HG02973 (cell line): ENCODE measurements around the gene IPO11.
"Not testable (repeated sequence)": the region's sequence is repeated elsewhere in the genome, so short reads cannot be mapped to it uniquely, and the experiment has no call there.

Source experiments
- ATAC-seq: cut with Tn5 transposase; IDR thresholded peaks from one replicate; pipeline ENCODE4 v1.9.1; 2021; ENCODE audit warnings: moderate library complexity; ENCODE audit not compliant: unreplicated experiment

The IPO11 gene

GRCh38 chr5:62631909-62632580, 219.5 kb downstream of the IPO11 start:
- ATAC-seq, result no peak

DNA sequence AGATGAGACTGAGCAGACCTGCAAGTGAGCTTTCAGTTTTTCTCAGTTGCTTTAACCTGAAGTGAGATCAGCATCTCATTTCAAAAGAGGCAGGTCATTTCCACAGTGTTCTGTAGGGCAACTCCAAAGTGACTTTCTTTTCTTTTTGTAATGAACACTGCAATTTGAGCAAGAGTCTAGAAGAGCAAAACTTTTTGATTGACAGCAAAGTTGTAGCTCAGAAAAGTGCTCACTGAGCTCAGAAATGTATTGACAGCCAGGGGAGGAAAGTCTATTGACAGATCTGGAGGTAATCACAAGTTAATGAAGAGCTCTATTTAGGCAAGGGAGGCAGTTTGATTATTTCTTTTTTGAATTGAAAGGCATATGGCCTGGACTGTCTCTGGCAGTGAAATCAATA, 220.7 kb downstream of the IPO11 start:
- ATAC-seq, result no peak

GRCh38 chr5:62640446-62640845, 227.9 kb downstream of the IPO11 start:
- no peak for ATAC-seq

- ATAC-seq, result no peak
Observed at GRCh38 chr5:62642468-62642867, 229.9 kb downstream of the IPO11 start.

- ATAC-seq, result no peak
Observed at GRCh38 chr5:62643556-62644451, 231.2 kb downstream of the IPO11 start.

DNA sequence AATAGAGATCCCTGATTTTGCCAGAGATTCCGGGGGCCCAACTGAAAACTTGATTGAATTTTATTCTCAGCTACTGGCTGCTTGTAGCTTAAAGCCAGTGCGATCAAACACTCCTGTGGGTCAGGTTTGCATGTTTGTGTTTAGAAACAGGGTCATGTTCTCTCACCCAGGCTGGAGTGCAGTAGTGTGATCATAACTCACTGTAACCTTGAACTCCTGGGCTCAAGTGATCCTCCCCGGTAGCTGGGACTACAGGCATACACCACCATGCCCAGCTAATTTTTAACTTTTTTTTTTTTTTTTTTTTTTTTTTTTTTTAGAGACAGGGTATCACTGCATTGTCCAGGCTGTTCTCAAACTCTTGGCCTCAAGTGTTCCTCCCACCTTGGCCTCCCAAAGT, 232.7 kb downstream of the IPO11 start:
- no peak for ATAC-seq

GRCh38 chr5:62647241-62647640, 234.7 kb downstream of the IPO11 start:
- no peak for ATAC-seq

DNA sequence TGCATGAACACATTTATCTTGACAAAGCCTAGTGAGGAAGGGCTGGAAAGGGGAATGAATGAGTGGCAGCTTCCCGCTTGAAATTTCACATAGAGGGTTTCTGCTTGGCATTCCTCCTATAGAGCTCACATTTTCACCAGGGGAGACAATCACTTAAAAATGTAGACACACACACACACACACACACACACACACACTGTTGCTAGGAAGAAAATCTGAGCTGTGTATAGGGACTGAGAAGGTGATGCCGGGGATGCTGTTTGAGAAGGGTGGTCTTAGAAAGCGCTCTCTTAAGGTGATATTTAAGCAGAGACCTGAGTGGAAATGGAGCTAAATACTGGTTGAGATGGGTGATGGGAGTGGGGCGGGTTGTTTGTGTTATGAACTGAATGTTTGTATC, 236.5 kb downstream of the IPO11 start:
- no peak for ATAC-seq

- no peak for ATAC-seq
Observed at GRCh38 chr5:62649476-62650113, 237.0 kb downstream of the IPO11 start.

GRCh38 chr5:62650197-62650596, 237.6 kb downstream of the IPO11 start:
- ATAC-seq, result no peak

DNA sequence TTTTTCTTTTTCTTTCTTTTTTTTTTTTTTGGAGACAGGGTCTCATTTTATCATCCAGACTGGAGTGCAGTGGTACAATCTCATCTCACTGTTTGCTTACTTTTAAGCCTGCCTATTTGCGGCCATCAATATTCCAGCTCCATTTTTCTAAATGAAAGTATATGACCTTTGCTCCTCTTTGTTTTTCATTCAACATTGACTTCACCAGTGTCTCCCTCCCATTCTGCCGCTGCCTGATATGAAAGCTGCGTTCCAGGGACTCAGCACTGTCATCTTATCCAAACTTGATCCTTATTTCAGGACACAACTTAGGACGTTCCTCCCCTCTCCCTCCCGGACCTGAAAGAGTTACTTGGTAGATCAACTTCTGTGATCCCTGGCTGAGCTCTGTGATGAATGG, 239.7 kb downstream of the IPO11 start:
- ATAC-seq, result no peak

DNA sequence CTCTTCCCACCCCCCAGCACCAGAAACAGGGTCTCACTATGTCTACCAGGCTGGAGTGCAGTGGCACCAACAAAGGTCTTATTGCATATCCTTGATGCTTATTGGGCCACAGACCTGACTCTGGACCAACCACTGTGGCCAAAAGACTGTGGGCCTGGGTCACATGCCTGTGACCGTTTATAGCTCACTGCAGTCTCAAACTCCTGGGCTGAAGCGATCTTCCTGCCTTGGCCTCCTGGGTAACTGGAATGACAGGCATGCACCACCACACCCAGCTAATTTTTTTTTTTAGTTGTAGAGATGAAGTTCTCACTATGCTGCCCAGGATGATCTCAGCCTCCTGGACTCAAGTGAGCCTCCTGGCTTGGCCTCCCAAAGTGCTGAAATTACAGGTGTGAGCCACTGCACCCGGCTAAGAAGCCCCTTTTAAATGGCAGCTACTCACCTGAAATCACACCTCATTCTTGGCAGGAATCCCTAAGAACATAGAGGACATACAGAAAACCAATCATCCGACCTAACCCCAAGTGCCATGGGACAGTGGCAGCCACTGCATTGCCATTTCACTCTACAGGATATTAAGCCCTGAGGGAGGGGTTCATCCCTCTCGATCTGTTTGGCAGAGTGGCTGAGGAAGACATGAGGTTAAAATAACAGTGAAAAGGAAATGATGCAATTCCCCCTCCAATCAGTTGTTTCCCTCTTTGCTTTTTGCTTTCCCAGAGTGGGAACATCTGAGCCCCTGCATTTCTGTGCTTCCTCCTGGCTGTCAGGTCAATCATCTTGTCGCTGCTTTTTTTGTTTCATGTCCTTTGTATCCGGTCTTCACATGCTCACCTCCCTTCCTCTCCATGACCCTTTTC, 240.7 kb downstream of the IPO11 start:
- ATAC-seq, result no peak

DNA sequence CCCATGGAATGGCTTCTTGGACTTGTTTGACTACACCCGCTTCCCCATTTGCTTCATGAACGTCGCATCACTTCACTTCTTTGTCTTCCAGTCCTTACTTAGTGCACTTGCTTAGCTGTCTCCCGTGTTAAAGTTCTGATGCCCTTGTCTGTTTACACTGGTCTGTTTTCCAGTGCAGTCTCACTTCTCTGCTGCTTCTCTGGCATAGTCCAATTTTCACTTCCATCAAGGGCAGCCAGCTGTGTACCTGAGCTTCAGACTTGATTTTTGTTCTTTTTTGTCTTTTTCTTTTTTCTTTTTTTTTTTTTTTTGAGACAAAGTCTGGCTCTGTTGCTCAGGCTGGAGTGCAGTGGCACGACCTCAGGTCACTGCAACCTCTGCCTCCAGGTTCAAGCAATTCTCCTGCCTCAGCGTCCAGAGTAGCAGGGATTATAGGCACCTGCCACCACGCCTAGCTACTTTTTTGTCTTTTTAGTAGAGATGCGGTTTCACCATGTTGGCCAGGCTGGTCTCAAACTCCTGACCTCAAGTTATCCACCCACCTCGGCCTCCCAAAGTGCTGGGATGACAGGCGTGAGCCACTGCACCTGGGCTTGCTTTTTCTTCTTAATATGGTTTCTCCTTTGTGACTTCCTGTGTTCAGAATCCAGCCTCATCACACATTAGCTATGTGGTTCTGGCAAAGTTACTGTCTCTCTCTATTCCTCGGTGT, 241.5 kb downstream of the IPO11 start:
- no peak for ATAC-seq

- not testable (repeated sequence) for ATAC-seq
Observed at GRCh38 chr5:62657772-62658171, 245.2 kb downstream of the IPO11 start.

DNA sequence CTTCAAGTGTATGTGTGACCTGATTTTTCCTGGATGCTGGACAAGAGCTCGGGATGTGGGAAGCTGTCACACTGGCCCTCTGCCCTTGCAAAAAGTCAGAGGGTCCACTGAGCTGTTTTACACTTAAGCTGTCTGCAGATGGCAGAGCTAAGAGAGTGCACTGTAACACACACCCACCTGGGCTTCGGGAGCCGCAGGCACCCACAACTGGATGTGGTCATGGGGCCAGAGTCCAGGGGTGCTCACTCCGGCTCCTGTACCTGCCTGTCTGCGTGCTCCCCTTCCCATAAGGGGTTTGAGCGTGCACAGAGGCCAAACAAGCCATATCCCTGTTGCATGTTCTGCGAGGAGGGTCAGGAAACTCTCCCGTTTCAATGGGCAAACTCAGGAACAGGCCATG, 248.6 kb downstream of the IPO11 start:
- no peak for ATAC-seq

DNA sequence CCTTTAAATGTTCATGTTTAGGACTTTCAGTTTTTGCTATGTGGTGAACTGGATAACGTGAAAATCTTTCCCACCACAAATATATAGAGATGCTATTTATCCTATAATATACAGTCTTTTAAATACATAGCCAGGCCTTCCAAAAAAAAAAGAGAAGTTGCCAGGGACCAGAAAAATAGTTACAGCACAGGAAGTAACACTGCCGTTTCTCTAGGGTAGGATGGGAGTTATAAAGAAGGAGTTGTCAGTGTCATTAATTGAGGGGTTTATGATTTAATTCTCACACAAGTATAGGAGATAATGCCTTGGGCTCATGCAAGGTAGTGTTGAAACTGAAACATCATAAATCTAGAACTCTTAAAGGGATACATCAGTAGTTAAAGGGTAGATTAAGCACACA, 250.0 kb downstream of the IPO11 start:
- ATAC-seq, result no peak

GRCh38 chr5:62671479-62671878, 258.9 kb downstream of the IPO11 start:
- no peak for ATAC-seq

- not testable (repeated sequence) for ATAC-seq
Observed at GRCh38 chr5:62676596-62676995, 264.0 kb downstream of the IPO11 start.
